HepG2 (cell line): ENCODE results near the gene FOSL2. TPM values are rescaled to one million over a fixed set of nuclear protein-coding genes. Genes with fewer than 3 reads are reported as not detected.

ENCODE experiments used
- ATAC-seq: fragments of 200-7000 bp; cut with Tn5 transposase; 3 replicates; pipeline ENCODE4 v1.9.1; 2020; ENCODE audit warnings: mild to moderate bottlenecking, moderate library complexity
- BruUV-seq: library from RNA; stranded (reverse); fragments of 400-500 nt; replicated peaks from 2 replicates; lab custom pipeline; 2021; lab: Mats Ljungman, UMichigan
- CTCF ChIA-PET: fragments of 300-600 bp; formaldehyde crosslinking; extraction: SDS; loops from one replicate; lab custom pipeline; 2021; ENCODE audit warnings: low total read pairs, inconsistent platforms, low intra/inter-chr PET ratio; lab: Yijun Ruan, JAX
- POLR2A ChIA-PET: fragments of 350-600 bp; sonication (Branson Sonifier 250); formaldehyde crosslinking; loops from one replicate; lab custom pipeline; 2020; ENCODE audit warnings: antibody characterized with exemption, inconsistent platforms; lab: Yijun Ruan, JAX
- DNase-seq: peaks from one replicate; pipeline ENCODE4 v3.0.0-alpha.2; 2015; ENCODE audit warnings: low spot score
- FAIRE-seq: peaks from 3 replicates; lab custom pipeline; 2011; peaks lifted over from hg19 to GRCh38; lab: Jason Lieb, UNC
- H2AFZ ChIP-seq: one replicate; pipeline ENCODE4 v1.6.1; 2011; ENCODE audit warnings: low read length, inconsistent platforms
- H3K27ac ChIP-seq: fragments of 300-600 bp; 3 replicates; pipeline ENCODE4 v1.8.0; 2011; ENCODE audit warnings: mixed run types, mild to moderate bottlenecking, mixed read lengths, low read length, inconsistent platforms; ENCODE audit not compliant: insufficient read depth; ENCODE audit errors: extremely low read length
- H3K27me3 ChIP-seq, 2 experiments: fragments of 200-600 bp in 1 of 2; 2 replicates in 1 of 2; 3 replicates in 1 of 2; pipeline versions ENCODE4 v1.6.0 to v1.8.0; 2011; ENCODE audit warnings: low read length in 2 of 2, mild to moderate bottlenecking in 2 of 2, moderate library complexity in 2 of 2, inconsistent platforms in 1 of 2; ENCODE audit not compliant: insufficient read depth in 2 of 2, control insufficient read depth in 1 of 2
- H3K36me3 ChIP-seq, 2 experiments: fragments of 200-600 bp in 1 of 2; replicated peaks in 1 of 2; 2 replicates in 1 of 2; 3 replicates in 1 of 2; pipeline versions ENCODE4 v1.5.1 to v1.8.0; 2011; ENCODE audit warnings: low read length in 2 of 2, inconsistent platforms in 1 of 2; ENCODE audit not compliant: insufficient read depth in 2 of 2, control insufficient read depth in 1 of 2
- H3K4me1 ChIP-seq: 2 replicates; pipeline ENCODE4 v1.5.1; 2012; ENCODE audit warnings: low read length, inconsistent platforms; ENCODE audit not compliant: insufficient read depth
- H3K4me2 ChIP-seq: 2 replicates; pipeline ENCODE4 v1.6.0; 2011; ENCODE audit warnings: low read depth, low read length, inconsistent platforms
- H3K4me3 ChIP-seq, 3 experiments: fragments of 200-600 bp in 1 of 3; sonication (generic), shearing (Covaris generic) in 1 of 3; replicated peaks in 1 of 3; 2 replicates each; pipeline ENCODE4 v1.5.1; 2011 to 2016; ENCODE audit warnings: low read length in 3 of 3, inconsistent platforms in 2 of 3, low read depth in 2 of 3, mild to moderate bottlenecking in 2 of 3, control low read depth in 1 of 3, mixed read lengths in 1 of 3; ENCODE audit not compliant: insufficient read depth in 1 of 3
- H3K79me2 ChIP-seq: one replicate; pipeline ENCODE4 v1.6.1; 2011; ENCODE audit warnings: low read length, inconsistent platforms; ENCODE audit not compliant: insufficient read depth
- H3K9ac ChIP-seq: 2 replicates; pipeline ENCODE4 v1.6.0; 2011; ENCODE audit warnings: mild to moderate bottlenecking, low read depth, low read length, inconsistent platforms; ENCODE audit not compliant: insufficient read depth
- H3K9me3 ChIP-seq: 2 replicates; pipeline ENCODE4 v1.5.1; 2012; ENCODE audit warnings: mild to moderate bottlenecking, low read length
- H4K20me1 ChIP-seq: 2 replicates; pipeline ENCODE4 v1.6.0; 2011; ENCODE audit warnings: inconsistent platforms, mild to moderate bottlenecking, low read length, moderate library complexity; ENCODE audit not compliant: insufficient read depth
- ARNT ChIP-seq: fragments of 450-650 bp; IDR thresholded peaks from 2 replicates; pipeline ENCODE4 v1.6.1; 2017
- EZH2 ChIP-seq: conservative IDR thresholded peaks from 2 replicates; pipeline ENCODE4 v1.6.1; 2012; ENCODE audit warnings: mild to moderate bottlenecking, low read depth, low read length, moderate library complexity
- FLYWCH1 ChIP-seq: sonication (generic); formaldehyde crosslinking; IDR thresholded peaks from 2 replicates; pipeline ENCODE4 v1.8.1; 2023; ENCODE audit warnings: mild to moderate bottlenecking, missing genetic modification reagents
- FOXC1 ChIP-seq: sonication (generic); formaldehyde crosslinking; IDR thresholded peaks from 2 replicates; pipeline ENCODE4 v1.8.0; 2022; ENCODE audit warnings: mild to moderate bottlenecking, missing genetic modification reagents, borderline replicate concordance
- HMGA1 ChIP-seq: sonication (generic); formaldehyde crosslinking; conservative IDR thresholded peaks from 2 replicates; pipeline ENCODE4 v1.4.0; 2020; ENCODE audit warnings: missing genetic modification reagents
- NFE2L1 ChIP-seq: sonication (generic); formaldehyde crosslinking; IDR thresholded peaks from 2 replicates; pipeline ENCODE4 v1.4.0; 2020; ENCODE audit warnings: missing genetic modification reagents, mild to moderate bottlenecking, borderline replicate concordance
- NFE2L2 ChIP-seq: fragments of 150-350 bp; IDR thresholded peaks from 2 replicates; pipeline ENCODE4 v1.6.1; 2014; ENCODE audit warnings: low read length
- POGZ ChIP-seq: sonication (generic); formaldehyde crosslinking; IDR thresholded peaks from 2 replicates; pipeline ENCODE4 v1.4.0; 2020; ENCODE audit warnings: mild to moderate bottlenecking, missing genetic modification reagents
- RFX5 ChIP-seq: IDR thresholded peaks from 2 replicates; pipeline ENCODE4 v1.6.1; 2011; ENCODE audit warnings: low read depth, low read length, improper control_type of control experiment
- TAF1 ChIP-seq: sonication (generic); formaldehyde crosslinking; IDR thresholded peaks from 2 replicates; pipeline ENCODE4 v1.4.0; 2020; ENCODE audit warnings: missing genetic modification reagents
- ZMYM2 ChIP-seq: sonication (generic); formaldehyde crosslinking; IDR thresholded peaks from 2 replicates; pipeline ENCODE4 v1.8.0; 2022; ENCODE audit warnings: mild to moderate bottlenecking, missing genetic modification reagents
- ZNF253 ChIP-seq: sonication (generic); formaldehyde crosslinking; IDR thresholded peaks from 2 replicates; pipeline ENCODE4 v1.8.0; 2022; ENCODE audit warnings: mild to moderate bottlenecking, missing genetic modification reagents, borderline replicate concordance
- ZNF264 ChIP-seq: sonication (generic); formaldehyde crosslinking; IDR thresholded peaks from 2 replicates; pipeline ENCODE4 v1.4.0; 2020; ENCODE audit warnings: missing genetic modification reagents
- ZSCAN20 ChIP-seq: sonication (generic); formaldehyde crosslinking; IDR thresholded peaks from 2 replicates; pipeline ENCODE4 v1.4.0; 2020; ENCODE audit warnings: missing genetic modification reagents, mild to moderate bottlenecking, borderline replicate concordance
- WGBS: methylation state at CpG from one replicate; pipeline ENCODE4 v1.1.6; 2017; ENCODE audit warnings: low lambda C conversion rate; 5-methylcytosine and 5-hydroxymethylcytosine counted together
- in situ Hi-C: cut with HindIII; loops from 2 replicates; pipeline ENCODE4 v1.10.0; 2017; ENCODE audit warnings: low pct_unique_long_range_greater_than_20kb; ENCODE audit not compliant: extremely low pct_ligation_motif_present
- intact Hi-C: fragments of 100-400 bp; cut with micrococcal nuclease; formaldehyde crosslinking; loops from one replicate; pipeline ENCODE4 v1.10.0; 2022; ENCODE audit not compliant: unreplicated experiment
- polyA plus RNA-seq, 8 experiments: library from polyadenylated mRNA; depleted of rRNA in 3 of 8; stranded (reverse) in 7 of 8; unstranded in 1 of 8; fragments of >200 nt; fragmentation: Illumina TruSeq in 4 of 8; extraction: Trizol in 4 of 8; gene quantifications; 2 replicates each; pipeline versions ENCODE4 v1.2.1 to v1.2.3, GENCODE V29; 2011 to 2016; ENCODE audit warnings: low read depth in 4 of 8, missing spikeins in 1 of 8, mixed read lengths in 1 of 8; ENCODE audit not compliant: insufficient read depth in 1 of 8
- total RNA-seq, 5 experiments: library from RNA; depleted of rRNA; stranded (reverse); fragments of >200 nt; fragmentation: Illumina TruSeq; extraction: Trizol; gene quantifications; 2 replicates each; pipeline ENCODE4 v1.2.3, GENCODE V29; 2016; ENCODE audit warnings: low read depth in 1 of 5
- TF ChIP-seq, protein P1 (sequence below): sonication (generic); formaldehyde crosslinking; IDR thresholded peaks from 2 replicates; pipeline ENCODE4 v1.5.0; 2020; ENCODE audit warnings: missing genetic modification reagents, mild to moderate bottlenecking, borderline replicate concordance
- TF ChIP-seq, protein P2 (sequence below): sonication (generic); formaldehyde crosslinking; IDR thresholded peaks from 2 replicates; pipeline ENCODE4 v1.4.0; 2020; ENCODE audit warnings: mild to moderate bottlenecking, missing genetic modification reagents
- TF ChIP-seq, protein P3 (sequence below): sonication (generic); formaldehyde crosslinking; IDR thresholded peaks from 2 replicates; pipeline ENCODE4 v1.4.0; 2020; ENCODE audit warnings: mild to moderate bottlenecking, missing genetic modification reagents

Gene FOSL2
- total and polyA plus RNA-seq, 2 of the 13 experiments (the other 11 are each of a cell fraction or from before 2014, with no cell fraction given) = 3.4 to 18.1 TPM

DNA sequence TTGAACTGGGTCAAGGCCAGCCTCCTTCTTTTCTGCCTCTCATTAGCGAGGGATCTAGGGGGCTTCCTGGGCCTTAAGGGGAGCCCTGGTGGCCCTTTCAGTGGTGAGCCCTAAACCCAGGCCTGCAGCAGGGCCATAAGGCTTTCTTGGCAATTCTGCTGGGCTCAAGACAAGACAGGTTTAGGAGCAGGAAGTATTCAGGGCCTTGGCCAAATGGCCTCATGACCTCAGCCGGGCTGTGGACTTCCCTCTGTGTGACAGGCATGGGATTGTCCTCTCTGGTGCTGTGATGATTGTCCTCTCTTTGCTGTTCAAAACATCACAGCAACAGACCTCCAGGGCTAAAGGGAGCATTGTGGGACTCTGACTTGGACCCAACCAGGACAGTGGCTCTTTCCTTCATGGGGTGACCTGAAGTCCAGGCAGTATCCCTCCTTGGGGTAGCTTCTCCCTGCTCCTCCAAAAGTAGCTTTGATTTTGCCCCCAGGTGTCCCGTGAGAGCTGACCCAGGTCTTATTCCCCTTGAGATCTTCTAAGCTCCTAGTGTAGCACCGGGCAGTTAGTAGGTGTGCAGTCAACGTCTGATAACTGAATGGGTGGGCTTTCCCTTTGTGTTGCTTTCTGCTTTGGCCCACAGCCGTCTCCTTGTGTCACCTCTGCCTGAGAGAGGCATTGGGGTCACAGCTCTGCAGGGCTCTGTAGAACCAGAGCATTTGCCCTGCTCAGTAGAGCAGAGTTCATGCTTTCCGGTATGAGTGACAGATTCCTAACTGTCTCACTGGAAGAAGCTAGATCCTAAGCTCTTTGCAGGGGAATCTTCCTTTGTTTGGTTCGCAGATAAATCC lies 14.7 kb downstream of the FOSL2 start (continued):
- TF ChIP-seq TAF1 = no peak

GRCh38 chr2:28407976-28408690 lies 15.5 kb downstream of the FOSL2 start:
- Histone ChIP-seq H3K27ac (peak overlapping the region; percentile 42), H2AFZ (no peak overlapping the region), H3K4me1 (peaks cover 44% of the 10 kb centered on the region), H3K9ac (no peak overlapping the region), H4K20me1 (peaks cover 60% of the 10 kb centered on the region; the same call in 1 of the 2 replicates), H3K4me2 (peak overlapping the region; percentile 9; the same call in 1 of the 2 replicates), H3K27me3 (no peaks in the 10 kb centered on the region), H3K4me3 (no peak overlapping the region), H3K36me3 (peaks cover 72 to 92% of the 10 kb centered on the region in 2 experiments), H3K79me2 (peaks cover 2% of the 10 kb centered on the region), H3K9me3 (no peaks in the 10 kb centered on the region)
- ATAC-seq (peak; percentile 75), DNase-seq (peak; percentile 56), FAIRE-seq (peak; percentile 63)
- no TSS peak for BruUV-seq
- ChIA-PET POLR2A (interaction anchor here (0.6 to 2.4 kb wide), 9 partner anchors 10 to 745 kb away, joined by 3 to 11 read pairs (median 5); partner anchors contain the start of genes FOSL2, SLC4A1AP and SUPT7L), CTCF (no interaction called here)
- intact Hi-C loops = no loop called here
- WGBS = 67% methylated on average over 5 of the region's 5 CpGs
- in situ Hi-C loops = loop anchor here (10.0 kb wide), 1 partner anchor 523 kb away; no protein-coding TSS in a partner anchor
- TF ChIP-seq ZMYM2 (CRISPR knock-in tag) (no peak), FLYWCH1 (CRISPR knock-in tag) (no peak), ZSCAN20 (CRISPR knock-in tag) (no peak), POGZ (CRISPR knock-in tag) (peak; percentile 48; the same call in 1 of the 2 replicates), NFE2L2 (no peak), ZNF264 (CRISPR knock-in tag) (no peak), NFE2L1 (CRISPR knock-in tag) (no peak), EZH2 (no peak), FOXC1 (CRISPR knock-in tag) (no peak), ARNT (no peak), ZNF253 (CRISPR knock-in tag) (no peak), RFX5 (no peak), HMGA1 (CRISPR knock-in tag) (no peak)
- TF ChIP-seq, protein P1, sequence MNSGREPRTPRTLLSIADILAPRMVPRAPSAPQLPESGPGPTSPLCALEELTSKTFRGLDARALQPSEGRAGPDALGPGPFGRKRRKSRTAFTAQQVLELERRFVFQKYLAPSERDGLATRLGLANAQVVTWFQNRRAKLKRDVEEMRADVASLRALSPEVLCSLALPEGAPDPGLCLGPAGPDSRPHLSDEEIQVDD (CRISPR knock-in tag) = no peak
- TF ChIP-seq, protein P2, sequence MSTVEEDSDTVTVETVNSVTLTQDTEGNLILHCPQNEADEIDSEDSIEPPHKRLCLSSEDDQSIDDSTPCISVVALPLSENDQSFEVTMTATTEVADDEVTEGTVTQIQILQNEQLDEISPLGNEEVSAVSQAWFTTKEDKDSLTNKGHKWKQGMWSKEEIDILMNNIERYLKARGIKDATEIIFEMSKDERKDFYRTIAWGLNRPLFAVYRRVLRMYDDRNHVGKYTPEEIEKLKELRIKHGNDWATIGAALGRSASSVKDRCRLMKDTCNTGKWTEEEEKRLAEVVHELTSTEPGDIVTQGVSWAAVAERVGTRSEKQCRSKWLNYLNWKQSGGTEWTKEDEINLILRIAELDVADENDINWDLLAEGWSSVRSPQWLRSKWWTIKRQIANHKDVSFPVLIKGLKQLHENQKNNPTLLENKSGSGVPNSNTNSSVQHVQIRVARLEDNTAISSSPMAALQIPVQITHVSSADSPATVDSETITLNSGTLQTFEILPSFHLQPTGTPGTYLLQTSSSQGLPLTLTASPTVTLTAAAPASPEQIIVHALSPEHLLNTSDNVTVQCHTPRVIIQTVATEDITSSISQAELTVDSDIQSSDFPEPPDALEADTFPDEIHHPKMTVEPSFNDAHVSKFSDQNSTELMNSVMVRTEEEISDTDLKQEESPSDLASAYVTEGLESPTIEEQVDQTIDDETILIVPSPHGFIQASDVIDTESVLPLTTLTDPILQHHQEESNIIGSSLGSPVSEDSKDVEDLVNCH = no peak
- TF ChIP-seq, protein P3, sequence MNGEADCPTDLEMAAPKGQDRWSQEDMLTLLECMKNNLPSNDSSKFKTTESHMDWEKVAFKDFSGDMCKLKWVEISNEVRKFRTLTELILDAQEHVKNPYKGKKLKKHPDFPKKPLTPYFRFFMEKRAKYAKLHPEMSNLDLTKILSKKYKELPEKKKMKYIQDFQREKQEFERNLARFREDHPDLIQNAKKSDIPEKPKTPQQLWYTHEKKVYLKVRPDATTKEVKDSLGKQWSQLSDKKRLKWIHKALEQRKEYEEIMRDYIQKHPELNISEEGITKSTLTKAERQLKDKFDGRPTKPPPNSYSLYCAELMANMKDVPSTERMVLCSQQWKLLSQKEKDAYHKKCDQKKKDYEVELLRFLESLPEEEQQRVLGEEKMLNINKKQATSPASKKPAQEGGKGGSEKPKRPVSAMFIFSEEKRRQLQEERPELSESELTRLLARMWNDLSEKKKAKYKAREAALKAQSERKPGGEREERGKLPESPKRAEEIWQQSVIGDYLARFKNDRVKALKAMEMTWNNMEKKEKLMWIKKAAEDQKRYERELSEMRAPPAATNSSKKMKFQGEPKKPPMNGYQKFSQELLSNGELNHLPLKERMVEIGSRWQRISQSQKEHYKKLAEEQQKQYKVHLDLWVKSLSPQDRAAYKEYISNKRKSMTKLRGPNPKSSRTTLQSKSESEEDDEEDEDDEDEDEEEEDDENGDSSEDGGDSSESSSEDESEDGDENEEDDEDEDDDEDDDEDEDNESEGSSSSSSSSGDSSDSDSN (CRISPR knock-in tag) = no peak; the same call in 1 of the 2 replicates
